Endodermal cell (in vitro differentiated cells): ENCODE measurements around the gene NBEAL2. TPM values are rescaled to one million over a fixed set of nuclear protein-coding genes. Genes with fewer than 3 reads are reported as not detected.

Experiments
- DNase-seq: peaks from one replicate; pipeline ENCODE4 v3.0.0-alpha.2; 2017
- H3K27ac ChIP-seq: 2 replicates; pipeline ENCODE4 v1.5.1; 2013; ENCODE audit warnings: mild to moderate bottlenecking, low read depth, low read length, moderate library complexity
- H3K27me3 ChIP-seq: 2 replicates; pipeline ENCODE4 v1.6.1; 2013; ENCODE audit warnings: mild to moderate bottlenecking, low read length, moderate library complexity; ENCODE audit not compliant: insufficient read depth, control insufficient read depth, poor library complexity, severe bottlenecking
- H3K36me3 ChIP-seq: 2 replicates; pipeline ENCODE4 v1.7.0; 2013; ENCODE audit warnings: mild to moderate bottlenecking, low read length, moderate library complexity; ENCODE audit not compliant: control insufficient read depth, insufficient read depth
- H3K4me1 ChIP-seq: one replicate; pipeline ENCODE4 v1.7.0; 2013; ENCODE audit warnings: low read length; ENCODE audit not compliant: control insufficient read depth, insufficient read depth
- H3K4me3 ChIP-seq: 2 replicates; pipeline ENCODE4 v1.5.1; 2013; ENCODE audit warnings: mild to moderate bottlenecking, low read length, moderate library complexity
- H3K9ac ChIP-seq: 2 replicates; pipeline ENCODE4 v1.6.1; 2013; ENCODE audit warnings: mild to moderate bottlenecking, low read length, moderate library complexity; ENCODE audit not compliant: poor library complexity, severe bottlenecking; ENCODE audit errors: extremely low read depth
- H3K9me3 ChIP-seq: 2 replicates; pipeline ENCODE4 v1.6.1; 2013; ENCODE audit warnings: mild to moderate bottlenecking, low read length, moderate library complexity; ENCODE audit not compliant: control insufficient read depth
- H3K27ac Mint-ChIP-seq: 2 replicates; pipeline ENCODE4 v1.8.0; 2020; ENCODE audit warnings: mixed read lengths
- H3K27me3 Mint-ChIP-seq: 2 replicates; pipeline ENCODE4 v1.8.0; 2021; ENCODE audit warnings: mild to moderate bottlenecking, mixed read lengths; ENCODE audit not compliant: insufficient read depth
- H3K36me3 Mint-ChIP-seq: 2 replicates; pipeline ENCODE4 v1.8.0; 2020; ENCODE audit warnings: low read depth, mixed read lengths
- H3K4me1 Mint-ChIP-seq: 2 replicates; pipeline ENCODE4 v1.8.0; 2020; ENCODE audit warnings: mixed read lengths
- H3K4me3 Mint-ChIP-seq: 2 replicates; pipeline ENCODE4 v1.8.0; 2020; ENCODE audit warnings: mild to moderate bottlenecking, moderate library complexity, mixed read lengths
- H3K9me3 Mint-ChIP-seq: 2 replicates; pipeline ENCODE4 v1.8.0; 2020; ENCODE audit warnings: mild to moderate bottlenecking, mixed read lengths
- WGBS, 2 experiments: methylation state at CpG; one replicate each; pipeline versions ENCODE4 v1.1.5 to v1.1.7; 2013; ENCODE audit warnings: missing lambda C conversion rate in 2 of 2, mixed read lengths in 1 of 2; ENCODE audit not compliant: insufficient coverage in 1 of 2, insufficient read length in 1 of 2; 5-methylcytosine and 5-hydroxymethylcytosine counted together
- total RNA-seq, 2 donors: library from RNA; stranded (reverse); fragmentation: NEBNext Ultra II Directional in 1 of 2; extraction: Animal tissue kit (Norgen Biotek cat#: 25700) in 1 of 2; gene quantifications; 2 replicates in 1 of 2; 3 replicates in 1 of 2; pipeline ENCODE4 v1.2.1, GENCODE V29; 2021
- TF ChIP-seq, protein P1 (sequence below): fragments of 200-600 bp; sonication (generic); conservative IDR thresholded peaks from 2 replicates; pipeline ENCODE4 v1.5.0; 2021; ENCODE audit warnings: antibody characterized with exemption, mild to moderate bottlenecking

The NBEAL2 gene
- total RNA-seq, 2 donors from 2014 or later, result 59.2 to 64.0 TPM

DNA sequence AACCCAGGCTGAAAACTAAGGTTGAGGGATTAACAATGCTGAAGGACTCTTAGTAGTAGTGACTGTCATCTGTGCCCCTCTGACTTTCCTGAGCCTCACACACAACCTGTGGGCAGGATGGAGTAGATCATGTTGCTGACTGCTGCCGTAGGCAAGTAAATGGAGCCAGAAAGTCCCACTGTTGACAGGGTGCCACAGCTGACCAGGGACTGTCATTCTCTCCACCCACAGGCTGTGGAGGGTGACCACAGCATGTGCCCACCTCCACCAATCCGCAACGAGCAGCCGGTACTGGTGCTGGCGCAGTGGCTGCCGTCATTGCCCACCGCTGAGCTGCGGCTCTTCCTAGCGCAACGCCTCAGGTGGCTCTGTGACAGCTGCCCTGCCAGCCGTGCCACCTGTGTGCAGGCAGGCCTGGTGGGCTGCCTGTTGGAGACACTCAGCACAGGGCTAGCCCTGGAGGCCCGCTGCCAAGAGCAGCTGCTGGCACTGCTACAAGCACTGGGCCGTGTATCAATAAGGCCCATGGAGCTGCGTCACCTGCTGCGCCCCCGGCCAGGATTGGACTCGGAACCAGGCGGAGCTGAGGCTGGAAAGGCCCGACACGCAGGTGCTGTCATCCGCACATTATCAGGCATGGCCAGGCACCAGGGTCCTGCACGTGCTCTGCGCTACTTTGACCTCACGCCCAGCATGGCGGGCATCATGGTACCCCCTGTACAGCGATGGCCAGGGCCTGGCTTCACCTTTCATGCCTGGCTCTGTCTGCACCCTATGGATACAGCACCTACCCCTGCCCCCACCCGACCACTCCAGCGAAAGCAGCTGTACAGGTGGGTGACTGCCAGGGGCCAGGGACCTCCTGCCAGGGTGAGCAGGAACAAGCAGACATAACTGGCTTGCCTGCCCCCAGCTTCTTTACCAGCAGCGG lies 15.6 kb downstream of the NBEAL2 start:
- Mint-ChIP-seq H3K36me3 (peaks cover 14% of the 10 kb centered on the region), H3K9me3 (no peaks in the 10 kb centered on the region), H3K27ac (no peak overlapping the region), H3K4me3 (no peak overlapping the region), H3K4me1 (peaks cover 3% of the 10 kb centered on the region), H3K27me3 (no peaks in the 10 kb centered on the region)
- H3K9ac ChIP-seq, result no peak overlapping the region
- TF ChIP-seq, protein P1, sequence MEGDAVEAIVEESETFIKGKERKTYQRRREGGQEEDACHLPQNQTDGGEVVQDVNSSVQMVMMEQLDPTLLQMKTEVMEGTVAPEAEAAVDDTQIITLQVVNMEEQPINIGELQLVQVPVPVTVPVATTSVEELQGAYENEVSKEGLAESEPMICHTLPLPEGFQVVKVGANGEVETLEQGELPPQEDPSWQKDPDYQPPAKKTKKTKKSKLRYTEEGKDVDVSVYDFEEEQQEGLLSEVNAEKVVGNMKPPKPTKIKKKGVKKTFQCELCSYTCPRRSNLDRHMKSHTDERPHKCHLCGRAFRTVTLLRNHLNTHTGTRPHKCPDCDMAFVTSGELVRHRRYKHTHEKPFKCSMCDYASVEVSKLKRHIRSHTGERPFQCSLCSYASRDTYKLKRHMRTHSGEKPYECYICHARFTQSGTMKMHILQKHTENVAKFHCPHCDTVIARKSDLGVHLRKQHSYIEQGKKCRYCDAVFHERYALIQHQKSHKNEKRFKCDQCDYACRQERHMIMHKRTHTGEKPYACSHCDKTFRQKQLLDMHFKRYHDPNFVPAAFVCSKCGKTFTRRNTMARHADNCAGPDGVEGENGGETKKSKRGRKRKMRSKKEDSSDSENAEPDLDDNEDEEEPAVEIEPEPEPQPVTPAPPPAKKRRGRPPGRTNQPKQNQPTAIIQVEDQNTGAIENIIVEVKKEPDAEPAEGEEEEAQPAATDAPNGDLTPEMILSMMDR, result no peak
- H3K27me3 ChIP-seq, result no peaks in the 10 kb centered on the region
- WGBS, 2 experiments, result 94 to 95% methylated on average over 17 to 29 of the region's 29 CpGs
- H3K36me3 ChIP-seq, result peaks cover 17% of the 10 kb centered on the region
- H3K4me1 ChIP-seq, result no peaks in the 10 kb centered on the region
- H3K27ac ChIP-seq, result no peak overlapping the region
- no peak overlapping the region for H3K4me3 ChIP-seq
- no peaks in the 10 kb centered on the region for H3K9me3 ChIP-seq
- DNase-seq, result no peak

DNA sequence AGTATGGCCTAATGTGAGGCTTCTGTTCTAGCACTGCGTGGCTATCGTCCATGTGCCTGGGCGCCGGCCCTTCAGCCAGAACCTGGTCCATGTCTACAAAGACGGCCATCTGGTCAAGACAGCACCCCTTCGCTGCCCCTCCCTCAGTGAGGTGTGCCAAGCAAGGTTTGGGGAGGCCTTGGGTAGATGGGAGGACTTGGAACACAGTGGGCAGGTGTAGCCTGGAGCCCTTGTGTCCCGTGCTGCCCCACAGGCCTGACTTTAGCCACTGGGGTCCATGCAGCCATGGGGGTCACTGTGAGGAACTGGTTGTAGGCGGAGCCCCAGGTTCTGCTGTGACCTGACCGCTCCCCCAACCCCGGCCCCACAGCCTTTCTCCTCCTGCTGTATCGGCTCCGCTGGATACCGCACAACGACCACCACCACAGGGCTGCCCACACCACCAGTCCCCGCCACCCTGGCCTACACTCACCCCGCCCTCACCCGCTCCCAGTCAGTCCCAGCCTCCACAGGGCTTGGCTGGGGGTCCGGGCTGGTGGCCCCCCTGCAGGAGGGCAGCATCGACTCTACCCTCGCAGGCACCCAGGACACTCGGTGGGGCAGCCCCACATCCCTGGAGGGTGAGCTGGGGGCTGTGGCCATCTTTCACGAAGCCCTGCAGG lies 16.6 kb downstream of the NBEAL2 start:
- no peaks in the 10 kb centered on the region for H3K27me3 Mint-ChIP-seq
- peaks cover 3% of the 10 kb centered on the region for H3K4me1 Mint-ChIP-seq
- Histone ChIP-seq H3K9me3 (no peaks in the 10 kb centered on the region), H3K4me3 (no peak overlapping the region), H3K4me1 (no peaks in the 10 kb centered on the region), H3K27ac (no peak overlapping the region), H3K36me3 (peaks cover 22% of the 10 kb centered on the region), H3K27me3 (no peaks in the 10 kb centered on the region), H3K9ac (no peak overlapping the region)
- H3K9me3 Mint-ChIP-seq, result no peaks in the 10 kb centered on the region
- 96 to 97% methylated on average over 6 to 22 of the region's 22 CpGs for WGBS, 2 experiments
- TF ChIP-seq, protein P1, result no peak
- no peak for DNase-seq
- H3K27ac Mint-ChIP-seq, result no peak overlapping the region
- H3K36me3 Mint-ChIP-seq, result peaks cover 10% of the 10 kb centered on the region
- H3K4me3 Mint-ChIP-seq, result no peak overlapping the region

DNA sequence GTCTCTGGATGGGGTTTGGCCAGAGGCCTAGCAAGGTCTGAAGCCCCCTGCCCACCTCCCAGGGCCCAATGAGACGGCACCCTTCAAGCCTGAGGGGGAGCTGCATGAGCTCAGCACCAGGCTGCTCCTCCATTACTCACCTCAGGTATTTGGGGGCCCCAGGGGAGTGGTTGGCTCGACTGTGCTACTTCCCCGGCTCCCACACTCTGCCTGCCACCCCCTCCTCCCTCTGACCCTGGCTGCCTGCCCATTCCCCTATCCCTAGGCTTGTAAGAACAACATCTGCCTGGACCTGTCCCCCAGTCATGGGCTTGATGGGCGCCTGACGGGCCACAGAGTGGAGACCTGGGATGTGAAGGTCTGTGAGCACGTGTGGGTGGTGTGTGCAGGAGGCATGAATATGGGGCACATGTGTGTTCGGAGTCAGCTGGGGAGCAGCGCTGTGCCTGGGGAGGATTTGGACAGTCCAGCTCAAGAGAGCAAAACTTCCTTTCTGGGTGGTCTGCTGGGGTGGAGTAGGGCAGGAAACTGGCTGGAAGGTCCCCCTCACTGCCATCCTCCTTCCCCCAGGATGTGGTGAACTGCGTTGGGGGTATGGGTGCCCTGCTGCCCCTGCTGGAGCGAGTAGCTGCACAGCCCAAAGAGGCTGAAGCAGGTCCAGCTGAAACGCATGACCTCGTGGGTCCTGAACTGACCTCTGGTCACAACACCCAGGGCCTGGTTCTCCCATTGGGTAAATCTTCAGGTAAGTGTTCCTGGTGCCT lies 17.4 kb downstream of the NBEAL2 start:
- peaks cover 3% of the 10 kb centered on the region for H3K4me1 Mint-ChIP-seq
- TF ChIP-seq, protein P1, result no peak

More for the DNA sequence above, 17.4 kb downstream of the NBEAL2 start:
- Histone ChIP-seq H3K36me3 (peaks cover 23% of the 10 kb centered on the region), H3K27ac (no peak overlapping the region), H3K4me1 (no peaks in the 10 kb centered on the region), H3K9me3 (no peaks in the 10 kb centered on the region), H3K9ac (no peak overlapping the region), H3K4me3 (no peak overlapping the region), H3K27me3 (no peaks in the 10 kb centered on the region)
- no peak for DNase-seq
- Mint-ChIP-seq H3K9me3 (no peaks in the 10 kb centered on the region), H3K36me3 (peaks cover 13% of the 10 kb centered on the region), H3K4me3 (no peak overlapping the region), H3K27ac (peak overlapping the region; percentile 21), H3K27me3 (no peaks in the 10 kb centered on the region)
- 91 to 98% methylated on average over 5 to 12 of the region's 12 CpGs for WGBS, 2 experiments
